Measurements from ENCODE around the gene CRYBG2.
"Not testable (repeated sequence)": the region's sequence is repeated elsewhere in the genome, so short reads cannot be mapped to it uniquely, and the experiment has no call there.

CRYBG2 gene

GRCh38 chr1:26353976-26354820 is at the start of gene CRYBG2:
Gene CRYBG2 (minus strand): TSS chr1:26354130. CDS start chr1:26346657, 7,473 bp downstream.
- no peak for DNase-seq (ENCODE audit: low read depth)

- DNase-seq (ENCODE audit: low read depth): no peak
Observed at GRCh38 chr1:26403656-26404055, 49.7 kb upstream of the CRYBG2 start.

- DNase-seq (ENCODE audit: low read depth): no peak
Observed at GRCh38 chr1:26401891-26402290, 48.0 kb upstream of the CRYBG2 start.

- DNase-seq (ENCODE audit: low read depth): no peak
Observed at GRCh38 chr1:26399034-26399433, 45.1 kb upstream of the CRYBG2 start.

- no peak for DNase-seq (ENCODE audit: low read depth)
Observed at GRCh38 chr1:26395754-26396153, 41.8 kb upstream of the CRYBG2 start.

GRCh38 chr1:26391450-26391849 is 37.5 kb upstream of the CRYBG2 start:
- DNase-seq (ENCODE audit: low read depth): no peak

- DNase-seq (ENCODE audit: low read depth): no peak
Observed at GRCh38 chr1:26389604-26390247, 35.8 kb upstream of the CRYBG2 start.

GRCh38 chr1:26388791-26389445 is 35.0 kb upstream of the CRYBG2 start:
- no peak for DNase-seq (ENCODE audit: low read depth)

GRCh38 chr1:26387447-26387846 is 33.5 kb upstream of the CRYBG2 start:
- no peak for DNase-seq (ENCODE audit: low read depth)

- DNase-seq (ENCODE audit: low read depth): not testable (repeated sequence)
Observed at GRCh38 chr1:26385063-26385462, 31.1 kb upstream of the CRYBG2 start.

GRCh38 chr1:26384076-26384475 is 30.1 kb upstream of the CRYBG2 start:
- DNase-seq (ENCODE audit: low read depth): no peak

- no peak for DNase-seq (ENCODE audit: low read depth)
Observed at GRCh38 chr1:26378879-26379251, 24.9 kb upstream of the CRYBG2 start.

- DNase-seq (ENCODE audit: low read depth): peak; percentile 70
Observed at GRCh38 chr1:26378088-26378878, 24.4 kb upstream of the CRYBG2 start.

GRCh38 chr1:26376050-26376449 is 22.1 kb upstream of the CRYBG2 start:
- no peak for DNase-seq (ENCODE audit: low read depth)

- DNase-seq (ENCODE audit: low read depth): no peak
Observed at GRCh38 chr1:26375081-26375480, 21.2 kb upstream of the CRYBG2 start.

- DNase-seq (ENCODE audit: low read depth): not testable (repeated sequence)
Observed at GRCh38 chr1:26374361-26374760, 20.4 kb upstream of the CRYBG2 start.

GRCh38 chr1:26373789-26374188 is 19.9 kb upstream of the CRYBG2 start:
- DNase-seq (ENCODE audit: low read depth): no peak

- no peak for DNase-seq (ENCODE audit: low read depth)
Observed at GRCh38 chr1:26373281-26373680, 19.4 kb upstream of the CRYBG2 start.

- not testable (repeated sequence) for DNase-seq (ENCODE audit: low read depth)
Observed at GRCh38 chr1:26372611-26373010, 18.7 kb upstream of the CRYBG2 start, which contains the start of gene ZNF683. Gene ZNF683 (minus strand): TSS chr1:26372750. CDS start chr1:26368571, 4,179 bp downstream.

GRCh38 chr1:26372039-26372438 is 18.1 kb upstream of the CRYBG2 start:
- DNase-seq (ENCODE audit: low read depth): no peak

GRCh38 chr1:26370591-26371382 is 16.9 kb upstream of the CRYBG2 start:
- DNase-seq (ENCODE audit: low read depth): no peak
